KMS-11 (cell line): ENCODE data around the gene BBX.
"Not testable (repeated sequence)": the region's sequence is repeated elsewhere in the genome, so short reads cannot be mapped to it uniquely, and the experiment has no call there.

Experiments used
- H2AFZ ChIP-seq: fragments of 200-600 bp; sonication (generic); 2 replicates; pipeline ENCODE4 v1.6.1; 2016; ENCODE audit warnings: antibody characterized with exemption, mixed run types, low read depth
- H3K27ac ChIP-seq: fragments of 200-600 bp; sonication (generic); 2 replicates; pipeline ENCODE4 v1.6.1; 2016; ENCODE audit warnings: mild to moderate bottlenecking, mixed run types
- H3K27me3 ChIP-seq: fragments of 200-600 bp; sonication (generic); 2 replicates; pipeline ENCODE4 v1.6.1; 2017; ENCODE audit warnings: mild to moderate bottlenecking, low read depth, mixed run types, moderate library complexity; ENCODE audit not compliant: insufficient read depth
- H3K36me3 ChIP-seq: fragments of 200-600 bp; sonication (generic); 2 replicates; pipeline ENCODE4 v1.6.1; 2017; ENCODE audit warnings: mild to moderate bottlenecking, mixed run types; ENCODE audit not compliant: insufficient read depth
- H3K4me1 ChIP-seq: fragments of 200-600 bp; sonication (generic); 2 replicates; pipeline ENCODE4 v1.6.1; 2016; ENCODE audit warnings: mild to moderate bottlenecking, low read depth, mixed run types; ENCODE audit not compliant: poor library complexity, severe bottlenecking
- H3K4me2 ChIP-seq: fragments of 200-600 bp; sonication (generic); 2 replicates; pipeline ENCODE4 v1.7.0; 2016; ENCODE audit warnings: mild to moderate bottlenecking, mixed run types
- H3K4me3 ChIP-seq: fragments of 200-600 bp; sonication (generic); IDR thresholded peaks from 2 replicates; pipeline ENCODE4 v1.6.1; 2017; ENCODE audit warnings: low read depth, low read length, mixed read lengths; ENCODE audit not compliant: insufficient read depth
- H3K79me2 ChIP-seq: fragments of 200-600 bp; sonication (generic); 2 replicates; pipeline ENCODE4 v1.6.1; 2016; ENCODE audit warnings: low read depth, mixed run types; ENCODE audit not compliant: insufficient read depth
- H3K9ac ChIP-seq: fragments of 200-600 bp; sonication (generic); 2 replicates; pipeline ENCODE4 v1.6.1; 2016; ENCODE audit warnings: mild to moderate bottlenecking, mixed run types
- H4K20me1 ChIP-seq: fragments of 200-600 bp; sonication (generic); 2 replicates; pipeline ENCODE4 v1.6.1; 2016; ENCODE audit warnings: mild to moderate bottlenecking, mixed run types; ENCODE audit not compliant: insufficient read depth
- CTCF ChIP-seq: fragments of 200-600 bp; sonication (generic); conservative IDR thresholded peaks from 2 replicates; pipeline ENCODE4 v1.6.1; 2017; ENCODE audit warnings: low read depth, mild to moderate bottlenecking, antibody characterized with exemption, low read length, moderate library complexity, mixed read lengths

The BBX gene

GRCh38 chr3:107689355-107689754 lies 166.6 kb downstream of the BBX start:
- TF ChIP-seq CTCF, result no peak
- H3K9ac ChIP-seq, result no peak overlapping the region

GRCh38 chr3:107690522-107691138 lies 167.9 kb downstream of the BBX start:
- Histone ChIP-seq H2AFZ (no peak overlapping the region), H3K4me3 (no peak overlapping the region), H4K20me1 (no peaks in the 10 kb centered on the region), H3K4me1 (no peaks in the 10 kb centered on the region), H3K9ac (no peak overlapping the region), H3K4me2 (no peak overlapping the region), H3K27me3 (no peaks in the 10 kb centered on the region), H3K79me2 (no peaks in the 10 kb centered on the region), H3K27ac (no peak overlapping the region), H3K36me3 (no peaks in the 10 kb centered on the region)
- peak; percentile 64 for TF ChIP-seq CTCF

More at GRCh38 chr3:107689355-107689754, 166.6 kb downstream of the BBX start:
- Histone ChIP-seq H4K20me1 (no peaks in the 10 kb centered on the region), H3K4me2 (no peak overlapping the region), H3K4me3 (no peak overlapping the region), H3K79me2 (no peaks in the 10 kb centered on the region), H3K36me3 (no peaks in the 10 kb centered on the region), H3K4me1 (no peaks in the 10 kb centered on the region), H2AFZ (no peak overlapping the region), H3K27me3 (no peaks in the 10 kb centered on the region), H3K27ac (no peak overlapping the region)

GRCh38 chr3:107691984-107692383 lies 169.2 kb downstream of the BBX start:
- not testable (repeated sequence) for H3K4me1 ChIP-seq, H3K36me3 ChIP-seq, H3K79me2 ChIP-seq, H4K20me1 ChIP-seq, H3K27me3 ChIP-seq, H3K4me3 ChIP-seq, H3K4me2 ChIP-seq, H3K9ac ChIP-seq, H2AFZ ChIP-seq, H3K27ac ChIP-seq

GRCh38 chr3:107697348-107697747 lies 174.6 kb downstream of the BBX start:
- H3K27ac ChIP-seq, H3K36me3 ChIP-seq, H3K4me2 ChIP-seq, H3K4me1 ChIP-seq, H3K27me3 ChIP-seq, H3K79me2 ChIP-seq, H3K4me3 ChIP-seq, H4K20me1 ChIP-seq: not testable (repeated sequence)
- peak overlapping the region; percentile 59; the same call in 1 of the 2 replicates for H2AFZ ChIP-seq
- H3K9ac ChIP-seq, result peak overlapping the region; percentile 80; the same call in 1 of the 2 replicates

- not testable (repeated sequence) for H3K4me3 ChIP-seq, H3K27me3 ChIP-seq, H3K79me2 ChIP-seq, H3K4me1 ChIP-seq, H3K36me3 ChIP-seq, H4K20me1 ChIP-seq
- H3K4me2 ChIP-seq, result peak overlapping the region; percentile 17; the same call in 1 of the 2 replicates
- peak overlapping the region; percentile 59; the same call in 1 of the 2 replicates for H2AFZ ChIP-seq
- H3K9ac ChIP-seq, result peak overlapping the region; percentile 80; the same call in 1 of the 2 replicates
- peak overlapping the region; percentile 57 for H3K27ac ChIP-seq
Observed at GRCh38 chr3:107697855-107698254, 175.1 kb downstream of the BBX start.

GRCh38 chr3:107699682-107700081 lies 176.9 kb downstream of the BBX start:
- Histone ChIP-seq H4K20me1 (no peaks in the 10 kb centered on the region), H3K27me3 (no peaks in the 10 kb centered on the region), H3K4me3 (no peak overlapping the region), H3K79me2 (no peaks in the 10 kb centered on the region), H3K36me3 (no peaks in the 10 kb centered on the region), H2AFZ (no peak overlapping the region), H3K4me2 (no peak overlapping the region), H3K4me1 (no peaks in the 10 kb centered on the region), H3K9ac (no peak overlapping the region), H3K27ac (no peak overlapping the region)
- no peak for TF ChIP-seq CTCF
